Measurements from ENCODE around the gene FAM241B. TPM values are rescaled to one million over a fixed set of nuclear protein-coding genes. Genes with fewer than 3 reads are reported as not detected.

The FAM241B gene, protein sequence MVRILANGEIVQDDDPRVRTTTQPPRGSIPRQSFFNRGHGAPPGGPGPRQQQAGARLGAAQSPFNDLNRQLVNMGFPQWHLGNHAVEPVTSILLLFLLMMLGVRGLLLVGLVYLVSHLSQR
- 2.8 and 4.6 TPM in 2 replicates for total RNA-seq (2014; rRNA removed; shearing (Covaris generic))

DNA sequence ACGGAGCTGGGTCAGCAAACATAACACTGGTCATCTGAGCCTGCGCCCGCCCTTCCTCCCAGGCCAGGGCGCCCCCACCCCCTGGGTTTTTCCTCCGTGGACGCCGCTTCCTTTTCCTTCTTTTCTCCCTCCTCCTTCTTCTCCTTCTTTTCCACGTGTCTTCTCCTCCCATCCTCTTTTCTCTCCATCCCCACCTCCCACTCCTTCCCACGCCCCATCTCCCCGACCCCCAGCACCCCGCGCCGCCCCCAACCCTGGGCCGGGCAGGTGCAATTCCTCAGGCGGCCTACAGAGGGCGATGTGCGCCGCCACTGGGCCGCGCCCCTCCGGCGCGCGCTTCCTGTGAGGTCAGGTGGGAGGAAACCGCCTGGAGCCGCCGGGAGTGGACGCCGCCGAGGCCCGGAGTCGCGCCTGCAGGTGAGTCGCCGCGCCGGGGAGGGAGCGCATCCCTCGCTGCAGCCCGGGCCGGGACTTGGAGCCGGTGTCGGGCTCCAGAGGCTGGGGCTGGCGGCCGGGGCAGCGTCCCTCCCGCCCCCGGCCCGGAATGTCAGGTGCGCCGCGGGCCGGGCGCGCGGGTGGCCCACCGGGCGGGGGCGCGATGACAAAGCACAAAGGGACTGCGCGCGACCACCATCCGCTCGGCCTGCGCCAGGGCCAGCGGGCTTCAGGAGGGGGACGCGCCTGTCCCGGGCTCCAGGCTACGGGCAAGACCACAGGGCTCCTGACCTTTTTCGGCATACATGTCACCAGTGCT lies at the start of gene FAM241B:
Gene FAM241B, plus strand, starts transcription at position 351 of the 754 bp plus-strand sequence. CDS start 1,497 bp downstream, outside the sequence.
- DNase-seq (ENCODE audit: low read depth), result peak; percentile 71

DNA sequence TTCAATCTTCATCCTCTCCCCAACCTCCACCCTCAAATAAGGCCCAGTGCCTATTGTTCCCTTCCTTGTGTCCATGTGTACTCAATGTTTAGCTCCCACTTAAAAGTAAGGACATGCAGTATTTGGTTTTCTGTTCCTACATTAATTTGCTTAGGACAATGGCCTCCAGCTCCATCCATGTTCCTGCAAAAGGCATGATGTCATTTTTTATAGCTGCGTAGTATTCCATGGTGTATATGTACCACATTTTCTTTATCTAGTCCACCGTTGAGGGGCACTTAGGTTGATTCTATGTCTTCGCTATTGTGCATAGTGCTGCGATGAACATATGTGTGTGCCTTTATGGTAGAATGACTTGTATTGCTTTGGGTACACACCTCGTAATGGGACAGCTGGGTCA lies 49.6 kb upstream of the FAM241B start:
- no peak for DNase-seq (ENCODE audit: low read depth)

DNA sequence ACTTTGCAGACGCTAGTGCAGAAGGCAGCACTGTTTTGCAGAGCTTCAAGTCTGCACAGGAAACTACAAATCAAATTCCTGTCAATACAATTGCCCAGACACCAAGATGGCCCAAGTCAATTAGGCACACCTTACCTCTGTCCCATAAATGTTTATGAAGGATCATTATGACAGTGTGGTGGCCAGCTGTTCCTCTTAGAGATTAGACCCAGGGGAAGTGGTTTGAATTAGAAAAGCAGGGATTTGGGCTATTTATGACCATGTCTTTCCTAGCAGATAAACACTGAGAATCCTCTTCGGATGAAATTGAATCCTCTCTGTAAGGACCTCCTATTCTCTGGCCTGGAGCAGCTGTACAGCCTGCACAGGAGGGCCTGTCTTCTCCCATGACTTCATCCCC lies 46.9 kb upstream of the FAM241B start:
- no peak for DNase-seq (ENCODE audit: low read depth)

DNA sequence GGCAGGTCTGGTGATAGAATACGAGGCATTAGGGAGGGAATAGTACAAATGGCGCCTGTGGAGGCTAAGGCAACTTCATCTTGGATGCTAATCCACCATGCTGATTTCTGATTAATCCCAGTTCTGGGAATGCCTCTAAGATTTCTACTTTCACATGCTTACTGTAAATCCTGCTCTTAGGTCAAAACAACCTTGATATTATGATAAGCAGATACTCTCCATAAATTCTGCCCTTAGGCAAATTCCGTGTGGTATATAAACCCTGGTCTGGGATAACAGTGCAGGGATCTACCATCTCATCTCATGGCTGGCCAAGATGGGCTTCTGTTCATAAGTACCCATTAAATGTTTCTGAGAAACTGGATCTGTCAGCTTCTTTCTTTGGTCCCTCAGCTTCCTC lies 45.4 kb upstream of the FAM241B start:
- no peak for DNase-seq (ENCODE audit: low read depth)

DNA sequence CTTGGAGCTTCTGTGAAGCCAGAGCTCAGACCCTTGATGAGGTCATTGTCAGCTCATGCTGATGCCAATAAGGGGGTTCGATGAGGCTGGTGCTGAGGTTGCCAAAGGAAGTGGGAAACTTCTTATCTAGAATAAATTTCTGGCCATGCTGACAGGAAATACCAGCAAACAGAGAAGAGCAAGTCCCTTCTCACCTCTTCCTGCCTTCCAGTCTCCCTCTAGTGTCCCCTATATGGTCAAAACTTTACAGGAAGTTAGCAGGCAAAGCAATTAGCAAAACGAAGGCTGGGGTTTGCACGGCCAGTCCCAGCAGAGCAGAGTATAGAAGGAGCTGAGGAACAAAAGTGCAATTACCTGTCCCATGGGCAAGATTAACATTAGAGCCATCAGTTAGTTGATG lies 41.7 kb upstream of the FAM241B start:
- DNase-seq (ENCODE audit: low read depth), result no peak

DNA sequence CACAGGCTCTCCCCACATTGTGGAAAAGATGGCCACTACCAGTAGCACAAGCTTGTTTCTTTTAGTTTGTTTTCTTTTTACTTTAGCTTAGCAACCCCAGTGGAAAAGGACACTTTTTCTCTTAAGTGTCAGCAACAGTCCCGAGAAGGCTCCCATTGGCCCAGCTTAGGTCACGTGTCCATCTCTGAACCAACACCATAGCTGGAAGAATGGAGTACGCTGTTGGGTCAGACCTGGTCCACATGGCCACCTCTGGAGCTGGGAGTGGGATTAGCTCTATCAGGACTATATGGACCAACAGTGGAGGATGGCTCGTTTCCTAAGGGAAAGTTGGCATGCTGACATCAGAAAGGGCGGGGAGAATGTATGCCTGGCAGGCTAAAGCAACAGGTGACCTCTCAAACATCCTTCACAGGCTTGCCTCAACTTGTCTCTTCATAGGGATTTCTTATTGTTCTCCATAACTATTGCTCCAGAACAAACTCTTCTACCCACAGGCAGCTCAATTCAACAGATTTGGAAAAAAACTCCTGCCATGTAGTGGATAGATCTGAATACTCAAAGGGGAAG lies 29.2 kb upstream of the FAM241B start:
- DNase-seq (ENCODE audit: low read depth), result no peak

DNA sequence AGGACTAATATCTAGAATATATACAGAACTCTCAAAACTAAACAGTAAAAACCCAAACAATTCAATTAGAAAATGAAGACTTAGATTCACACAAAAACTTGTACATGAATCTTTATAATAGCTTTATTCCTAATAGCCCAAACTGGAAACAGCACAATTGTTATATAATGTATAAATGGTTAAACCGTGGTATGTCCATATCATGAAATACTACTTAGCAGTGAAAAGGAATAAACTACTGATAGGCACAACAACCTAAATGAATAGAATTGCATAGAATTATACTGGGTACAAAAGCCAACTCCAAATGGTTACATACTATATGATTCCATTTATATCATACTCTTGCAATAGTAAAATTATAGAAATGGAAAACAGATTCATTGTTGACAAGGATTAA lies 21.0 kb upstream of the FAM241B start:
- no peak for DNase-seq (ENCODE audit: low read depth)

DNA sequence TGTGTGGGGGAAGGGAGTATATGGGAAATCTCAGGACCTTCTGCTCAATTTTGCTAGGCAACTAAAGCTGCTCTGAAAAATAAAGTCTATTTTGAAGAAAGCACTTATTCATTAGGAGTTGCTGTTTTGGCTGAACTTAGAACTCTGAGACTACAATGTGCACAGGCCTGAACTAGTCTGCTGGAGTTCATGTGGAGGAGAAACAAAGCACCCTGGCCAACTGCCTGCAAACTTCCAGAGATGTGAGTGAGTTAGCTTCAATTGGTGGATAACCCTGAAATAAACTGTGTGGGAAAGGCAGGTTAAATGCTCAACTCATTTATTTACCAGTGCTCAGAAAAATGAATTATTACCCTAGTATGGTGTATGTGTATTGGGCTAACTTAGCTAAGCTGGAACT lies 17.3 kb upstream of the FAM241B start:
- no peak for DNase-seq (ENCODE audit: low read depth)

DNA sequence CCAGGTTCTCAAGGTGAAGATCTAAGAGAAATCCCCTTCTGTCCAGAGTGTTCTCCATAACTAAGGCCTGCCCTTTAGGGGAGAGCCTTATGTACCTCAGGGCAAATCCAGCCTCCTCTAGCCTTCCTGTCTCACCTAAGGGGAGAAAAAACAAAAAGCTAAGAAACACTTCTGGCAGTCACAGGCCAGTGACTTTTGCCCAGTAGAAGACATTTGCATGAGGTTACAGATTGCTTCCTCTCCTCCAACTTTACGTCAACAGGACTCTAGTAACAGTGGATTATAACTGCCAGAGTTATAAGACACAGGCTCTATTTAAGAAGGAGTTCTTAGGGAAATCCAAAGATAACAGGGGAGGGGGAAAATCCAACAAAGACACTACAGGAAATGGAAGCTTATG lies 15.9 kb upstream of the FAM241B start:
- DNase-seq (ENCODE audit: low read depth), result no peak

DNA sequence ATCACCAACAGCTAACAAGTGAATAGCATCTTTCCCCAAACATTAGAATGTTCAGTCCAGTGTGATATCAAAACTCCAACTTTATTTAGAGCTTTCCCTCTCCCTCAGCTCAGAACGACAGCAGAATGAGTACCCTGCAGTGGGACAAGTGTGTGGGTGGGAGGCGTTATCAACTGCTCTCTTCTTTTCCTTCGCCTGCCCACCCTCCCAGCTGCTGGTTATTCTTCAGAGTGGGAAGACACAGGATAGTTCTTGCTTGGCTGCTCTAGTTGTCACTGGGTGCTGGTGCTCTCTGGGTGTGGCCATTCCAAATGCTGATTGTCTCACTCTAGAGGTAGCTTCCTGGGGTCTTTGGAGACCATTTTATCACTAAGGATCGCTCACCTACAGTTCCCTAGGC lies 13.7 kb upstream of the FAM241B start:
- no peak for DNase-seq (ENCODE audit: low read depth)

DNA sequence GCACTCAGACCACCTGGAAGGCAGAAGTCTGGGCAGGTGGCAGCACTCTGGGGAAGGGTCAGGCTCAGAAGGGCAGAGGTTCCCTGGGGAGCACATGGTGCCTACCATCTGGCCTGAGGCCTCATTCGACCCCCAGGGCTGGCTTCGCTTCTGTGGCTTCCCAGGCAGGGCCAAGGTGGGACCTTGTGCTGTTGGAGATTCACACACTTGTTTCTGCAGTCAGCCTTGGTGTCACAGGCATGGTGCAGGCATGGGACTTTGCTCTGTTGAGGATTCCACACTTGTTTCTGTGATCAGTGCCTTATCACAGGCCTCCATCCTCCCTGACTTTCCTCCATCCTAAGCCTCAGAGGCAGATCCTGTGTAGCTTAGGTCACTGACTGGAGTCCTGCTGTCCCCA lies 11.3 kb upstream of the FAM241B start:
- no peak for DNase-seq (ENCODE audit: low read depth)

DNA sequence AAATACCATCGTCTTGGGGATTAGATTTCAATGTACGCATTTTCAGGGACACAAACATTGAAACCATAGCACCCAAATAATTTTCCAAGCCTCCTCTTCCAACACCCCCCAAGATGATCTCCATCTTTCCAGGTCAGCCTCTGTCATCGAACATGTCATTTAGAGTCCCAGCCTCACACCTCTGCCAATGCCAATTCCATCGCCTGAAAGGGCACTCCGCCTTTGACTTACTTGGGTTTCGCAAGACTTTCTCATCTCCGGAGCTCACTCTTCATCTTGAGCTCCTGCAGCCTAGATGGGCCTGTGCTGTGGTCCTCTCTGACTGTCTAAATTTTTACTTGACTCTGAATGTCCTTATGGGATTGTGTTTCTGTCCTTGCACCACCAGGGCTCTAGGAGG lies 10.4 kb upstream of the FAM241B start:
- DNase-seq (ENCODE audit: low read depth), result no peak

DNA sequence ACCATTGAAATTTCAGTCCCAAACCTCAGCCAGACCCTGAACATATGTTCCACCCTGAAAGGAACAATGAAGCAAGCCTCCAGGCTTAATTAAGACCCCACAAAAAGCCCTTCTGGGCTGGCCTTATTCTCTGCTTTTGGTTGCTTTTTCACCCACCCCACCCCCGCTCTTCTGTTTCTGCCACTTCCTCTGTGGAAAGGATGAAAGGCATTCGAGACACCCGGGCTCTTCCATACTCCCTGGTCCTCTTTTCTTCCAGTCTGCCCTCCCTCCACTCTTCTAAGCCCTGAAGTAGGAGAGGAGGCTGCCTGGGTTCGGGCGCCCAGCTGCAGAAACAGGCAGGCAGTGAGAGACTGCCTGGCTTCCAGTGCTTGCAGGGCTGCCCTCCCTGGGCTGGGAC lies 9.4 kb upstream of the FAM241B start:
- no peak for DNase-seq (ENCODE audit: low read depth)

DNA sequence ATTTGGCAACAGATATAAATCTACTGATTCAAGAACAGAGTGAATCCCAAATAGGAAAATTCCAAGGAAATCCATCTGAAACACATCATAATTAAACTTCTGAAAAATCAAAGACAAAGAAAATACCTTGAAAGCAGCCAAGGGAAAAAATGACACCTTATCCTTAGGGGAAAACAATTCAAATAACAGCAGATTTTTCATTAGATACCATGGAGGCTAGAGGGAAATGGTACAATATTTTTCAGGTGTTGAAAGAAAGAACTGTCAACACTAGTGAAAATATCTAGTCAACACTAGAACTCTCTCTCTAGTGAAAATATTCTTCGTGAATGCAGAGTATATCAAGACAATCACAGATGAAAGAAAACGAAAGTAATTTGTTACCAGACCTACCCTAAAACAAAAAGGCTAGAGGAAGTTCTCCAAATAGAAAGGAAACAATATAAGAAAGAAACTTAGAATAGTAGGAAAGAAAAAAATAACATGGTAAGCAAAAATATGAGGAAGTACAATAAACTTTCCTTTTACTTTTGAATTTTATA lies 5.7 kb upstream of the FAM241B start:
- no peak for DNase-seq (ENCODE audit: low read depth)

DNA sequence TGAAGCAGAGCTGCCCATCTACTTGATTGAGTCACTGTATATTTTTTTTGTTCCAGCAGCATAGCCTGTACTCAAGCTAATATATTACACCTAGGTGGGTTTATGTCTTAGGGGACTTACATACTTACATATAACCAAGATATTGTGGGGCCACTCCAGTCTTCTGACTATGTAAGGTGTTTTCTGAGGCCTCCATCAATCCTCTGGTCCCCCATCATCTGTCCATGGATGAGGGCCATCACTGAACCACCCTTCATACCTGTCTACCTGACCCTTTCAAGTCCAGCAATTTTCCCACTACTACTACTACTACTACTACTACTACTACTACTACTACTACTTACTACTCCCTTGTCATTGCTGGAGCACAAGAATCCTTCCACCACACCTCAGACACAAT lies 3.2 kb upstream of the FAM241B start:
- DNase-seq (ENCODE audit: low read depth), result no peak

DNA sequence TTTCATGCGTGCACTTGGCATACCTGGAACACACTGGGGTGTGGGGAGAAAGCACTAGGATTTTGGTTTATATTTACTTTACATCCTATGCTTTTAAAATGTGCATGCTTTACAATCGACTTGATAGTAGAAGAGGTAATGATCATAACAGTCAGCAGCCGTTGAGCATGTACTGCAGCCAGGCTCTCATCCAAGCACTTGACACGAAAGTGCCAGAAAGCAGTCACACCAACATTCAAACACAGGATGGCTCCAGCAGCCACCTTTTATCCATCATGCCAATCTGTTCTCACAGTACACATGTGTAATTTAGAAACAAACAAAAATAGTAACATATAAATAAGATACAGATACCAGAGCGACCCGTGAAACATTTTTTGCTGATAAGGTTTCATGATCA lies 1.2 kb upstream of the FAM241B start:
- DNase-seq (ENCODE audit: low read depth), result no peak

DNA sequence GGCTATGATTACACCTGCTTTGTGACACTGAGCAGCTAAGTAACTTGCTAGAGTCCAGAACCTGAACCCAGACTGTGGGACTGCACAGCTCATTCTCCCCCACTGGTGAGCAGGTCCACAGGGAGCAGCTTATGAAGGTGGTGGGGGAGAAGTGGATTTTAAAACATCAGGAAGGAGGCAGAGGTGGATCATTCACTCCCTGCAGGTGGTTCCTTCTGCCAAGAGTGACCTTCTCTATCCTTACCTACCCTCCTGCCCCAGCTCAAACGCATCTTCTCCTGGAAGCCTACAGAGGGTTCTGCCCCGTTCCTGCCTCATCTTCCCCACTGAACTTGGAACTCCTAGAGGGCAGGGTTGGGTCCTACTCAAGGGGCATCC lies 539 bp upstream of the FAM241B start:
- no peak for DNase-seq (ENCODE audit: low read depth)

DNA sequence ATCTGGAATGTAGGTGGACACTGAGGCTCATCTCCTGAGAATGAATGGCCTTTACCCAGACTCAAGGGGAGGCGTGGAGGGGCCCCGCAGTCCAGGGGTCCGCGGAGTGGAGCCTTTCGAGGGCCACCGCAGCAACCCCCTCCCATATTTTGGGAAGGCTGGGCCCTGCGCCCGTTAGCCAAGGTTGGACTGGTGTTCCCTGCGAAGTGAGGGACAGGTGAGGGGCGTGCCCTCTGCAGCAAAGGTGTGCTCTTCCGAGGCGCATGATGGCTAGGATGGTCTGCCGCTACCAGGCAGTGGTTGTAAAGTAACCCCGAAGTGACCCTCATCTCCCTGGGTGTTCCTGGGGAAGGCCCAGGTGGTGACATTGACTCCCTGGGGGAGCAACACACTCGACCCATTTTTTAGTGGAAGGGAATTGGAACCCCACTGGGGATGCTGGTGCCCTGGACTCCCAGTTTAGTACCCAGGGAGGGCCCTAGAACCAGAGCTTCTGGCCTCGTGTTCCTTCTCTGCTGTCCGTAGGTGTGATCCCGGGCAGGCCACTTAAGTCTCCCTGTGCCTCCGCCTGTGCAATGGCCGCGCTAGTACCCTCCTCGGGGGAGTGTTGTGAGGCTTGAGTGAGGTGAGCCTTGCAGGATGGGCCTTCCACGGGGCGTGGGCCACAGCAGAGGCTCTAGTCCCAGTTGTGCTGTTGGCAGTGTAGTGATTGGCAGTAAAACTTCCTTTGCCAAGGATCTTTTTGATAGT lies 779 bp downstream of the FAM241B start:
- DNase-seq (ENCODE audit: low read depth), result no peak

DNA sequence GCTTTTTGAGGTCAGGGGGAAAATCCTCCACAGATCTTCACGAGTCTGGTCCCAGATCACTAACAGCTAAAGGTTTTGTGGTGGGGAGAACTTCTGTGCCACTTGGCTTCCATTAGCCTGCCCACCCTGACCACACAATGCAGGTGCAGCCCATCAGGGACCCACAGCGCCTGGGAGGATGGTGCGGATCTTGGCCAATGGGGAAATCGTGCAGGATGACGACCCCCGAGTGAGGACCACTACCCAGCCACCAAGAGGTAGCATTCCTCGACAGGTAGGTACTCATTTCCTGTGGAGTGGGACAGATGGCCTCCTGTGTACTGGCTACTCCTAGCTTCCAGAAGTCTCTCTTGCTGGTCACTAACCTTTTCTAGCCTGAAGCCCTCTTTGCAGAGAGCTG lies 1.5 kb downstream of the FAM241B start:
- DNase-seq (ENCODE audit: low read depth), result no peak

DNA sequence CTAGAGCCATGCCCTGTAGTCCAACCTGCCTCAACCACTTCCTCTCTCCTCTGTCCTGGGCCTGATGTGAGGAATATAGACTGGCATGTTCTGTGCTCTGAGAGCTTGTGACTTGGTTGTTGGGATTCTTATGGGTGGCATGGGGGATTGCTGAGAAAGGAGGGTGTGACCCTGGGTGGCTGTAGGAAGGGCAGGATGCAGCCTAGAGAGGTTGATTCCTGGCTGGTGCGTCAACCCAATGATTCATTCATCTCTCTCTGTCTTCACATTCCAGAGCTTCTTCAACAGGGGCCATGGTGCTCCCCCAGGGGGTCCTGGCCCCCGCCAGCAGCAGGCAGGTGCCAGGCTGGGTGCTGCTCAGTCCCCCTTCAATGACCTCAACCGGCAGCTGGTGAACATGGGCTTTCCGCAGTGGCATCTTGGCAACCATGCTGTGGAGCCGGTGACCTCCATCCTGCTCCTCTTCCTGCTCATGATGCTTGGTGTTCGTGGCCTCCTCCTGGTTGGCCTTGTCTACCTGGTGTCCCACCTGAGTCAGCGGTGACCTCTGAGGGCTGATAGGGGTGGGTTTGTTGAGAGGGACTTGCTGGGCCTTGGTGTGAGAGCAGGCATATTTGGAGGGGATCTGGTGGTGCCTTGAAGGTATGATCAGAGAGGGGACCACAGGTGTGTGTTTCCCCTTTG lies 2.6 kb downstream of the FAM241B start:
- DNase-seq (ENCODE audit: low read depth), result no peak

DNA sequence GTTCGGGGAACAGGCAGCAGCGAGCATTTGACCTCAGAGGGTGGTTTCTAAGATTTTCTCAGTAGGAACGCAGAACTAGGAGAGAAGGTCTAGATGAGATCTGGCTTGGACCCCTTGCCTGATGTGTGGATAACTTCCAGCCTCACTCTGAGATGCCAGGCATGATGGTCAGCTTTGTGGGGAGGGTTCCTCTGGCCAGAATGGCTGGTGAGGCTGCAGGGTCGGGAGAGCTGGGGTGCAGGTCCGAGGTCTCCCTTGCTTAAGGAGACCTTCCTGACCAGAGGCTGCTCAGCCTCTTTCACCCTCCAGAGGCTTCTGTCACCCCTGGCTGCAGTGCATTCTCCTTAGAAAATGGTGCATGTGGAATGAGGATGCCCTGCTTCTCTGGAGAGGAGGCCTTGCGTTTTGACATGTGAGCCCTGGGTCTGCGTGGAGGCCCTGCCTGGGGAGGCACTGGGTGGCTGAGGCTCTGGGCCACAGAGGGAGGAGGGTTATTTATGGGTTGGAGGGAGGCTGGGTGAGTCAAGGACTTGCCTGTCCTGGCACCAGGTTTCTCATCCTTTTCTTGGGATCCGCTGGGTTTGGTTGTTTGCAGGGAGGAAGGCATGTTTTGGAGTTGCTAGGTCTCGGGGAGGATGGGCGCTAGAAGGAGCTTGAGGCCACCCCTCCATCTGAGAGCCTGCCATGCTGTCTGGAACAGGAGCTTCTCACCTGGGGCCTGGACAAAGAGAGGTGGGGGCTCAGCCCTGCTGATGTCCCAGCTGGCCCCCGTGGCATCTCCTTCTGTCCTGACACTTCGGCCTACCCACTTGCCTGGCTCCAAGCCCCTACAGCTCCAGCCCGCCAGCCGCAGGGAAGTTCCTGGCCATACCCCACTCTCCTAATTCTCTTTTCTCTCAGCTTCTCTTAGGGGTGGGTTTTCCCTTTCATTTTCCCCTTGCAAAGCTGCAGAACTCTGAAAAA lies 3.9 kb downstream of the FAM241B start:
- DNase-seq (ENCODE audit: low read depth), result no peak
